HG03097 (cell line): ENCODE measurements around the gene ALAD.
"Not testable (repeated sequence)": the region's sequence is repeated elsewhere in the genome, so short reads cannot be mapped to it uniquely, and the experiment has no call there.

Experiments used
- ATAC-seq: cut with Tn5 transposase; IDR thresholded peaks from one replicate; pipeline ENCODE4 v1.9.1; 2021; ENCODE audit not compliant: unreplicated experiment, low FRiP score

ALAD gene

DNA sequence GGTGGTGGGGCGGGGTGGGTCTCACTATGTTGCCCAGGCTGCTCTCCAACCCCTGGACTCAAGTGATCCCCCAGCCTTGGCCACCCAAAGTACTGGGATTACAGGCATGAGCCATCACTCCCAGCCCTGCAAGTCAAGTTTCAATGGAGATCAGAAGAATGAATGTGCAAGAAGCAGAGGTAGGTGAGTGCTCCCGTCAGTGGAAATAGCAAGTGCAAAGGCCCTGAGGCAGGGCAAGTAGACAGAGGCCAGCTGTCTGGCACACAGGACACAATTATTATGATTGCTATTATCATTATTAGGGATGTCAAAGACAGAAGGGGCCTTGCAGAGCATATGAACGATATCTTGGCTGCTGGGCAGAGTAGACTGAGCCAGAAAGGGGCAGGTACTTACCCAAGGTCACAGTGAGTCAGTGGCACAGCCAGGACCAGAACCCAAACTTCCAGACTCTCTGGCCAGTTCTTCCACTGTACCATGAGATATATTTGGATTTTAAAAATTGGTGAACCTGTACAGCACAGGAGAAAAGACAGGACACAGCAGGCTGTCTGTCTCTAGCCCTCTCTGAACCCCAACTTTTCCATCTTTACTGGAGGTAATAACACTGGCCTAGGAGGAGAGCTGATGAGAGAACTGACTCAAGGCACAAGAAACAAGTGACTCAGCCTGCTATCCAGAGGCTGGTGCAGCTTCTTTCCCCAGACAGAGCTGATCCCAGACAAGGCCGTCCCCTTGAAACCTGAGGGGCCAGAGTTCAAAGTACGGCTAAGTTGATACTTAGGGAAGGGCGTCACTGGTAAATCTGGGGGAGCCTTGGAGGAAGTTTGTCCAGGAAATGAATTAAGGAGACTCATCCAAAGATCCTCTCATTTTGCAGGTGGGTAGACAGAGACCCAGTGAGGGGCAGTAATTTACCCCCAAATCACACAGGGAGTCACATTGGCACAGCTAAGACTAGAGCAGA lies 25.7 kb downstream of the ALAD start:
- no peak for ATAC-seq

GRCh38 chr9:113373676-113374392 lies 27.2 kb downstream of the ALAD start:
- no peak for ATAC-seq

DNA sequence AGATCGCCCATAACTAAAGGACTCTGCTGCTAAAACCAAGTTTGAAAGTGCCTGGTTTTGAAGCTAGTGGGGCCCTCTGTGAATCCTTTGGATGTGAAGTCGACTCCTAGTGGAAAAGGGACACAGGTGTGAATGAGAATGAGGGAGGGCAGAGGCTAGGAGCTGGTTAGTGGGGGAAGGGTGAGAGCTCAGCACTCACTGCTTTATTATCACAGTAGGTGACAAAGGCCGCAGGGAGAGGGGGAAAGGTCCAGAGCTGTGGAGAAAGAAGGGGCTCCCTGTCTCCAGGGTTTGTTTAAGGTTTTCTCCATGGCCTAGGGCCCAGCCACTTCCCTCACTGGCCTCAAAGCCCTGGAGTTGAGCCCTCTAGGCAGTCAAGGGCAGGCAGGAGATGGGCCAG lies 27.8 kb downstream of the ALAD start:
- ATAC-seq: no peak

GRCh38 chr9:113372059-113372458 lies 29.0 kb downstream of the ALAD start:
- ATAC-seq: no peak

- ATAC-seq: no peak
Observed at GRCh38 chr9:113370806-113371325, 30.2 kb downstream of the ALAD start.

GRCh38 chr9:113369855-113370140 lies 31.3 kb downstream of the ALAD start:
- ATAC-seq: no peak

DNA sequence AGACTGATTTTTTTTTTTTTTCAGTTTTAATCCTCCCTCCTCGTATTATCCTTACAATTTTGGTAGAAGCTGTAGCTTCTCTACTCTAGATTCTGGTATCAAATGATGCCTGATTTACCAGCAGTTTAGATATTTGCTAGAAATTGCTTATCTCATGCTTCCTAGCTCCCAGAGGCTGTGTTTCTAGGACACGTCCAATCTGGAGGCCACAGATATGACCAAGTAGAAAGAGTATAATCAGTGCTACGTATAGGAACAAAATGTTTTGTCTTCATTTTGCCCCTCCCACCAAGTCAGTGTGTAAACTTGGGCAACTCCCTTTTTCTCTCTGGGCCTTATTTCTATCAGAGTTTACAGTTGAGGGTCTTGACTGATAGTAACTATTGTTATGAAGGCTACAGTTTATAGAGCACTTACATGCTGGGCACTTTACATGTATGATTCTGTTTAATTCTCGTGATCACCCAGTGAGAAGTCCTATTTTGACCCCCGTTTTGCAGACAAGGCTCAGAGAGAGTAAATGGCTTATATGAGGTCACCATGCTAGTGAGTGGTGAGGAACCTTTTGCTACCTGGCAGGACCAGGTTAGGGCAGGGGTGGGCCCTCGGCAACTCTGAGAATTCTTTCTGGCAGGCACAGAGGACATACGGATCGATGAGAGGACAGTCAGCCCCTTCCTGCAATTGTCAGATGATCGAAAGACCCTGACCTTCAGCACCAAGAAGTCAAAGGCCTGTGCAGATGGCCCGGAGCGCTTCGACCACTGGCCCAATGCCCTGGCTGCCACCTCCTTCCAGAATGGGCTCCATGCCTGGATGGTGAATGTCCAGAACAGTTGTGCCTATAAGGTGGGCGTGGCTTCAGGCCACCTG lies 31.9 kb downstream of the ALAD start:
- ATAC-seq: no peak

GRCh38 chr9:113368348-113368981 lies 32.6 kb downstream of the ALAD start:
- ATAC-seq: no peak

DNA sequence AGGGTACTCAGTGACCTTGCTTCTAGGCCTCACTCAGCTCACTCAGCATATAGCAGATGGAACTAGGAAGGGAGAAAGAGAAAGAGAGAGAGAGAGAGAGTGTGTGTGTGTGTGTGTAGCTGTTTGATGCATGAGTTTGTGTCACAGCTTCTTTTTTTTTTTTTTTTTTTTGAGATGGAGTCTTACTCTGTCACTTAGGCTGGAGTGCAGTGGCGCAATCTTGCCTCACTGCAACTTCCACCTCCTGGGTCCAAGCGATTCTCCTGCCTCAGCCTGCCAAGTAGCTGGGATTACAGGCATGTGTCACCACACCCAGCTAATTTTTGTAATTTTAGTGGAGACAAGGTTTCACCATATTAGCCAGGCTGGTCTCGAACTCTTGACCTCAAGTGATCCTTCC lies 35.4 kb downstream of the ALAD start:
- ATAC-seq: not testable (repeated sequence)

GRCh38 chr9:113364951-113365350 lies 36.1 kb downstream of the ALAD start:
- ATAC-seq: no peak

DNA sequence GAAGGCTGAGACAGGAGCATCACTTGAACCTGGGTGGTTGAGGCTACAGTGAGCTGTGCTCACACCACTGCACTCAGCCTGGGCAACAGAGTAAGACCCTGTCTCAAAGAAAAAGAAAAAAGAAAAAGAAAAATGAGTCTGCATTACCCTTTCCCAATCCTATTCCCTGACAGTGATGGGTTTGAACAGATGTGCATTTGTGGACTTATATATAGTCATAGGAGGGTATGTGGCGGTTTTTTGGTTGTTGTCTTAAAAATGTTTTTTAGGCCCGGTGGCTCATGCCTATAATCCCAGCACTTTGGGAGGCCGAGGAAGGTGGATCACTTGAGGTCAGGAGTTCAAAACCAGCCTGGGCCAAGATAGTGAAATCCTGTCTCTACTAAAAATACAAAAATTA lies 37.7 kb downstream of the ALAD start:
- ATAC-seq: no peak

- no peak for ATAC-seq
Observed at GRCh38 chr9:113361304-113362018, 39.6 kb downstream of the ALAD start.

DNA sequence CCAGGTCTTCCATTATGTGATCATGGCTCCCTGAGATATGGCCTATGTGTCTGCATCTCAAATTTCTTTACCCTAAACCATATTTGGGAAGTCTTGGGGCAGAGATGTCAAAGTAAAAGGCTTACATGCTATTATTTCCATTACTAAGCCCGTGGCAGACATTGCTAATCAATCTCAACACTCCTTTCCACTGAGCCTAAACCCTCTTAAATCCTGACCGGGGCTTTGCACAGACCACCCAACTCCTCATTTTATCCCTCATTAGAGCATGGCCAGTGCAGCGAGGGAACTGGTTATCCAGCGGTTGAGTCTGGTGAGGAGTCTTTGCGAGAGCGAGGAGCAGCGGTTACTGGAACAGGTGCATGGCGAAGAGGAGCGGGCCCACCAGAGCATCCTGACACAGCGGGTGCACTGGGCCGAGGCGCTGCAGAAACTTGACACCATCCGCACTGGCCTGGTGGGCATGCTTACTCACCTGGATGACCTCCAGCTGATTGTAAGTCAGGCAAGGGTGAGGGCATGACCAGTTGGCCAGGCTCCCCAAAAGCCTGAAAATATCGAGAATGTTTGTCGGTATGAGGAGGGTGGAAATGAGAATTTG lies 40.7 kb downstream of the ALAD start:
- no peak for ATAC-seq

DNA sequence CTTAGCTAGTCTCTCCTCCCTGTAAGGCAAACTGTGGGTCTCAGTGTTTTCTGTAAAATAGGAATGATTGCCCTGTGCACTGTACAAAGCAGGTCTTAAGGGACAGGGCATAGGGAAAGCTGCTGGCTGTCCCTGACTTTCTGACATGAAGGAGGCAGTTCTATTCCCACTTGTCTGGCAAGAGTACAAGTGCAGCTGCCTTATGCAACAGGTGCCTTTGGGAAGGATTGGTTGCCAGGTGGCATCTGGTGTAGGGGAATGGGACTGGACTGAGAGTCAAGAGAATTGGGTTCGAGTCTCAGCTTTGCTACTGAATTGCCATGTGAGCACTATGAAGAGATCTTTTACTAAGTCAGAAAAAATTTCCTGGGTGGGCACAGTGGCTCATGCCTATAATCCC lies 41.7 kb downstream of the ALAD start:
- no peak for ATAC-seq

DNA sequence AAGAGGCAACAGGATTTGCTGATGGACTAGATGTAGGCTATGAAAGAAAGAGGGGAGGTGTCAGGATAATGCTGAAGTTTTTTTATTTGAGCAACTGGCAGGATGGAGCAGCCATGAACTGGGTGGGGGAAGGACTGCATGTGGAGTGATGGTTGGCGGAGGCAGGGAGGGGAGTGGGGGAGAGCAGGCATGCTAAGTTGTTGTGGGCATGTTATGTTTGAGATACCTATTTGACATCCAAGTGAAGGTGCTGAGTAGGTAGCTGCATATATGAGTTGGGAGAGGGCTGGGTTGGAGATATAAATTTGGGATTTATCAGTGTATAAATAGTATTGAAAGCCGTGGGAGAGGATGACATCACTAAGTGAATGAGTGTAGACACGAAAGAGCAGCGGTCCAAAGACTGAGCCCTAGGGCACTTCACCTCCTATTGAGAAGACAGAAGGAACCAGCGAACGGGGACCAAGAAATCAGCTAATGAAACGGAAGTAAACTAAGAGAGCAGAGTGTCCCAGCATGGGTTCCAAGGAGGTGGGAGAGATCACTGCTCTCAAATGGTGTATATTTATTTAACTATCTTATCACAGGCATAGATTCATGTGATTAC lies 44.3 kb downstream of the ALAD start:
- ATAC-seq: no peak

- no peak for ATAC-seq
Observed at GRCh38 chr9:113355040-113355596, 46.0 kb downstream of the ALAD start.

DNA sequence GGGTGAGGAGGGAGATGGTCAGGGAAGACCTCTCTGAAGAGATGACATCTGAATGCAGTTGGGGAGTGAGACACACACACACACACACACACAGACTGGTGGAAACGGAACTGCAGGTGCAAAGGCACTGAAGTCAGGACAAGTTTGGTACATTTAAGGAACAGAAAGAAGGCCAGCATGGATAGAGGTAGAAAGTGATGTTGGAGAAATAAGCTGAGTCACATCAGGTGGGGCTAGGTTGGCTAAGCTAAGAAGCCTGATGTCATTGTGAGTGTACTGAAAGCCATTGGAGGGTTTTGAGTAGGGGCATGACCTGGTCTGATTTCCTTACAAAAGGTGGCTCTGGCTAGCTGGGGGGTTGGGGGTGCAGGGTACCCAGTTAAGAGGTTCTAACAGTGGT lies 48.7 kb downstream of the ALAD start:
- no peak for ATAC-seq

DNA sequence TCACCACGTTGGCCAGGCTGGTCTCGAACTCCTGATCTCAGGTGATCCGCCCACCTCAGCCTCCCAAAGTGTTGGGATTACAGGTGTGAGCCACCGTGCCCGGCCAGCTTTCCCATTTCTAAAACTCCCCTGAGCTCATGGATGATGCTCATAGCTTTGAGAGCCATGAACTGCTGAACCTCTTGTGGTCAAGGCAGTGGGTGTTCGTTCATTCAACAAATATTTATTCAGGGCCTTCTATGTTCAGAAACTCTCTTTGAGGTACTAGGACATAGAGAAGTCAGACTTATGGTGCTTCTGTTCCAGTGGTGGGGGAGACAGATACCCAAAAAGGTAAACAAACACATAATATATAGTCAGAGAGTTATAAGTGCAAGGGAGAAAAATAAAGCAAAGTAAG lies 49.1 kb downstream of the ALAD start:
- no peak for ATAC-seq

DNA sequence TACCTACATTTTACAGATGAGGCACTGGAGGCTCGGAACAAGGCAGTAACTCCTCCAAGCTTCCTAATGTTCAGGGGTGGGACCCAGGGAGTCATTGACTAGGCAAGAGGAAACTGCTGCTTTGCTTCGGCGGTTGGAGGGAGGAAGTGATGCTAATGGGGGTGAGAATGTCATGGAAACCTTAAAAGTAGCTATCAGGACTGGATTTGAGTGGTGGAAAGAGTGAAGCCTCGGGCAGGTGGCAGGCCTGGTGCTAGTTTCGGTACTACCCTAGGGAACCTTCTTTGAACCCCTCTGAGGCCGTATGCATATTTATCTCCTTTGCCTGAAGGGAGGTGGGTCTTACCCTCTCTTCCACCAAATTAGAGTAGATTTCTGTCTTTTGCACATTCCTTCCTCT lies 50.1 kb downstream of the ALAD start:
- ATAC-seq: no peak
